GM19035 (cell line): Measurements from ENCODE around the gene CEP350.

ENCODE experiments used
- ATAC-seq: cut with Tn5 transposase; IDR thresholded peaks from one replicate; pipeline ENCODE4 v1.9.1; 2021; ENCODE audit not compliant: unreplicated experiment

Gene CEP350

DNA sequence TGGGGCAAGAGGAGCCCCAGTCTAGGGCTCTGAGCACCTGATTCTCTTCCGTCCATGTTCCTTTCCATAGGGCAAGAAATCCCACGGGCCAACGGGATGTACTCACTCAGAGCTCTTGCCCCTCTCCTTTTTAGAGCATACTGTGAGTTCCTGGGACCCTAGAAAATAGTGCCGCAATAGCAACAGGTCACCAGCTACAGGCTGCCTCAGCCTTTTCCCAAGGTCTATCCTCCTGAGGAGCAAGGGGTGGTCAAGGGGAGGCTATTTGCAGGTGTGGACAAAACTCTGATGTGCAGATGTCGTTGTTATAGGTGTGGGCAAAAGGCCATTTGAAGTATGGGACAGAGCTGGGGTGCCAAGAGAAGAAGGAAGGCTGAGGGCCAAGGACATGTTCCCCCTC, 198.4 kb downstream of the CEP350 start:
- no peak for ATAC-seq

DNA sequence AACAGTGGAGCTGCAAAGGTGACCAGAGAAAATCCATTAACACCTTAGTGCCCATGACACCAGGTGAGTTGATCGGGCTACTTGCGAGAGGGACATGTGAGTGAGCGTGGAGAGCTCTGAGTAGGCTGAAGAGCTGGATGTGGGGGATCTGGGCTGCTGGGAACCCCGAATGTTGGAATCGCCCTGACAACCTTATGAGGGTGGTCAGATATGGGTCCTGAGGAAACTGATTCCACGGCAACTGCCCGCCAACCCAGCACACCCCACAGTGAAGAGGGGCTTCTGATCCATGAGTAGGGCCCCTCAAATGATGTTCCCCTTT, 199.4 kb downstream of the CEP350 start:
- no peak for ATAC-seq

DNA sequence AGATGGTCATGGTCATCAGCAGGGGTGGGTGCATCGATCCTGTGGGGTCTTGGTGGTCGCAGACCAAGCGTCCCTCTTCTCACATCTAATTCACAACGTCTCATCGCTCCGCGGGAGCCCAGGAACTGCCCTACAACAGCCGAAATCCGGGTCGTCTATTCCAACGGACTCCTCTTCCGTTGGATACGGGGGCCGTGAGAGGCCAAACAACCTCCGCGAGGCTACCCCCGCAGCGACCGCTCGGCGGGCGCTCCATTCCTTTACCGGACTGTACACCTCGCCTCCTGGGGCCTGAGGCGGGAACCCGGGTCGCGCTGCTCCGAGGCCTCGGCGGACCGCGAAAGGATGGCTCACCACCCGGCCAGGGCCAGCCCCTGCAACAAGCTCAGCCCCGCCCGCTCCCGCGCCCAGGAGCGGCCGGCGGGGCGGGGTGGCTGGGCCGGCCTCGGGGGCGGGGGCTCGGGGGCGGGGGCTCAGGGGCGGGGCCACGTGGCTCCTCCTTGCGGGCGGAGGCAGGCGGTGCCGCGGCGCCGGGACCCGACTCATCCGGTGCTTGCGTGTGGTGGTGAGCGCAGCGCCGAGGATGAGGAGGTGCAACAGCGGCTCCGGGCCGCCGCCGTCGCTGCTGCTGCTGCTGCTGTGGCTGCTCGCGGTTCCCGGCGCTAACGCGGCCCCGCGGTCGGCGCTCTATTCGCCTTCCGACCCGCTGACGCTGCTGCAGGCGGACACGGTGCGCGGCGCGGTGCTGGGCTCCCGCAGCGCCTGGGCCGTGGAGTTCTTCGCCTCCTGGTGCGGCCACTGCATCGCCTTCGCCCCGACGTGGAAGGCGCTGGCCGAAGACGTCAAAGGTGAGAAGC, 199.9 kb downstream of the CEP350 start, which contains the start of gene QSOX1:
Gene QSOX1, plus strand, starts transcription at position 545 of the 857 bp plus-strand sequence. Its CDS starts 39 bp downstream, at position 584.
- ATAC-seq: peak; percentile 93

DNA sequence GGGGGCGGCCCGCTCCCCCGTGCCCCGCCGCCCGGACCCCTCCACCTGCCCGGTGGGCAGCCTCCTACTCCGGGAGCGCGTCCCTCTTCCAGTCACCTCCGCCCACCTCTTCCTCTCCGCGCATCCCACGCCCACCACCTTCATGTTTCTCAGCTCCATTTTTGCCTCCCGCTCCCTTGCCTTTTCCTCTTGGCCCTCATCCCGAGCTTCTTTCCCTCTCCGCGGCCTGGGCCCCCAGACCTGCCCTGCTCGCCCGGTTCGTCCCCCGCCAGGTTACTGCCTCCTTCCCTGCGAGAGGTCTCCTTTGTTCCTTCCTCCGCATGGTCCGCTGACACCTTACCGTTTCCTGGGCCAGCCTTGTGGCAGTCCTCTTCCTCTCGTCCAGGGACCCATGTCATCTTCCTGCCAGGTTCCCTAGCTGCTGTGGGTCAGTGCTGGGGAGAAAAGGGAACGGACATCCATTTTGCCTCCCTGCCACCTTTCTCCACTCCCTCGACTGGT, 200.6 kb downstream of the CEP350 start:
- ATAC-seq: no peak

DNA sequence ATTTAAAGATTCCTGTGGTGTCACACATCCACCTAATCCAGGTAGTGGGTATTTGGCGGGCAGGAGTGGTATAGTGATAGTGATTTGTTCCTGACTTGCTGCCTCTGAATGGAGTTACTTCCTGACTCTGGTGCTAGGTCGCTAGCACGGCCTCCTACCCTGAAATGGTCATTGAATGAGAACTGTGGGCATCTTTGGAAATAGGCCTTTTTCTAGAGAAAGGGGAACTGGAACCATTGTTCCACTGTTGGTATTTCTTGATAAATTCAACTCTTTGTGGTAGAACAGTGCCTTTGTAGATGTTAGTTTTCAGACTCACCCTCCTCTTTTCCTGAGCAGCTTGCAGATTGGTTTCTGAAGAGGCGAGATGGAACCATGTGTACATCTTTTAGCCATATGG, 201.6 kb downstream of the CEP350 start:
- no peak for ATAC-seq

DNA sequence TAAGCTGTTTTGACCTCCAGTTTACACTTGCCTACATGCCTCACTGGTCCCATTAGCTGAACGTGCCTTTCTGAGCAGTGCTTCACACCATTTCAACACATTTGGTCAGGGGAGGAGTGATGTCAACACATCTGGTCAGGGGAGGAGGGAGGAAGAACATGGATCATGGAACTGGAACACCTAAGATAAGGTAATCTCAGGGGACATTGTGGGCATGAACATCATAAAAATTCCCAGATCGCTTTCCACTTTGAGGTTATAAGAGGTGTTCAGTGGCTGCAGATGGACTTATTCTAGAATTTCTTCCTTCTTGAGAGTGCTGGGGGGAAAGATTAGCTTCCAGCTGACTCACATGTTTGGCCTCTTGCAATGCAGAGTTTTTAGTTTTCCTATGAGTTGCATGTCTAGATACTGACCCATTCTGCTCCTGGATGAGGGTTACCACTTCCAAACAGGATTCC, 202.1 kb downstream of the CEP350 start:
- no peak for ATAC-seq

DNA sequence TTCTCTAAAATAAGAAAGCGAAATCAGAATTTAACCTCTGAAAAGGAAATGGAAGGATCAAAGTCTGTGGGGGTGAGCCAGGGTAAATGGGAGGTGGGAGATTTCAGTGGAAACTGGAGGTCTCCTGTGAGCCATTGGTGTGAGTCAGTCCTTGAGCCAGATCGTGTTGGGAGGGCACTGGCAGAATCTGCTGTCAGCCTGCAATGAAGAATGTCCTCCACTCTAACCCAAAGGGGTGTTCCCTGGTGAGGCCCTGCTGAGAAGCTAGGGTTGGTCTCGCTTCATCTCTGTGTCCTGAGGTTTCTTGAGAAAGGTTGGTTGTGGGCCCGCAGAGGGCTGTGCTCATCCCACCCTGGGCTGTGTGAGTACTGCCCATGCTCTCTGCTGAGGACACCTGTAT, 202.5 kb downstream of the CEP350 start:
- no peak for ATAC-seq

DNA sequence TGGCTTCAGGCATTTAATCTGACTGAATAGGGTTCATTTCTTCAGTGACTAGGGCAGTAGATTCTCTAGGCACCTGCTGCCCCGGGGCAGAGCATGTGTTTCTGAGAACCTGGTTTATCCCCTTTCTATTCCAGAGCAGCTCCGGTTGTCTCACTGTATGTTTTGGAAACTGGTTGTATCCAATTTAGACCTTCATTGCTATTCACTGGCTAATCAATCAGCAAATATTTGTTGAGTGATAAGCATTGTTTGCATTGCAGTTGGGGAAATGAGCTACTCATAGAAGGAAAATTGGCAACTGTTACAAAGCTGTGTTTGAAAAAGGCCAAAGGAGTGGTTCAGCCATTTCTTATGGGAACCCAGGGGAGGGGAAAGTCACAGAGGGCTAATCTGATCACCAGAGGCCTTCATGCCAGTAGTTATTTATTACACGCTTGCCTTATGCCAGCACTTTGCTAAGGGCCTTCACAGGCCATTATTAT, 203.0 kb downstream of the CEP350 start:
- ATAC-seq: no peak

DNA sequence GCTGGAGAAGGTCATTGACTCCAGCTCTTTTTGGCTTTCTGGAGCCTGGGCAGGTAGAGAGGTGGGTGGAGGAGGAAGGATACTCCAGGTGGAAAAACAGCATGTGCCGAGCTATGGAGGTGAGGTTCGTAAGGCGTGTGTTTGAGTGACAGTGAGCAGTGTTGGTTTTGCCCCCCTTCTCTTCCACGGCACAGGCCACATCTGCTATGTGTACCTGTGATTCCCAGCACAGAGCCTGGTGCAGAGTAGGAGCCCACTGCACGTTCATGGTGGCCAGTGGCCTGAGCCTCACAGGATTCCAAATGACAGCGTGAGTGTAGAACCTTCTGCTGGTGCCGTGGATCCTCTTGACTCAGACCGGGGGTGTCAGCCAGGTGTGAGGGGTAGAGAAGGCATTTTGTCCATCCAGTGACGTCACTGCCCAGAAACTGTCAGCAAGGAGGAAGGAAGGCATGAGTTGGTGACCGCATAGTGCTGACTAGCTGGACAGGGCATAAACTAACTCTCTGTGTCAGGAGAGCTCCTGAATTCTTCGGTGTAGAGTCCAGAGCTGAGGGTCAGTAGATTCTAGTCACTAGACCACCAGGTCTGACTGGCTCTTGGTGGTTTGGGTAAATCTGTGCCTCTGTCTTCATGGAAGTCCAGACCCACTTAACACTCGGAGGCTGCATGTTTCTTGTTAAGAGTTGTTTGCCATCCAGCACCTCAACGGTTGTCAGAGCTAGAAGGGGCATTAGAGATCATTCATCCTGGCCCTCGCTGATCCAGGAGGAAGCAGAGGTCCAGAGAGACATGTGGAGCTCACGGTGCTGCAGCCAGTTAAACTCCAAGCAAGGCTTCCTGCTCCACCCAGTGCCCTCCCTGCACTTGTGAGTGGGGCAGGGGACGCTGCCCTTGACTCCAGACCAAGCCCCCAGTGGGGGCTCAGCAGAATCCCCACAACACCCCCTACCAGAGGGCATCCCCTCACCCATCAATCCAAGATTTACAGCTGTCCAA, 203.8 kb downstream of the CEP350 start:
- no peak for ATAC-seq

DNA sequence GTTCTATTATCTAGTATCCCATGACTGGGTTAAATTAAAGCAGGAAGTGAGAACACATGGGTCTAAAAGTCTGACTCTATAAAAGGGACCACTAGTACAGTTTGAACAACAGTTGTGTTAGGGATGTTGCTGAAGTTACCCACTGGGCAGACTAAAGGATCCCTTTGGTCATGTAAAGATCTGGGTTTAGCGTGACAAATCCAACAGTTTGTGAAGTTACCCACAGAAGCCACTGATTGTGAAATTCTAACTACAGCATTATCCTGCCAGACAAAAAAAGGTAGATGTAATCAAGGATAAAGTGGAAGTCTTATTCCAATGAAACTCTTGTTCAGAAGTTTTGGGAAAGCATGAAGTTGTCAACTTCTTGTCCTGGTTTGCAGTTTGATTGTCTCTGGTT, 205.7 kb downstream of the CEP350 start:
- no peak for ATAC-seq

DNA sequence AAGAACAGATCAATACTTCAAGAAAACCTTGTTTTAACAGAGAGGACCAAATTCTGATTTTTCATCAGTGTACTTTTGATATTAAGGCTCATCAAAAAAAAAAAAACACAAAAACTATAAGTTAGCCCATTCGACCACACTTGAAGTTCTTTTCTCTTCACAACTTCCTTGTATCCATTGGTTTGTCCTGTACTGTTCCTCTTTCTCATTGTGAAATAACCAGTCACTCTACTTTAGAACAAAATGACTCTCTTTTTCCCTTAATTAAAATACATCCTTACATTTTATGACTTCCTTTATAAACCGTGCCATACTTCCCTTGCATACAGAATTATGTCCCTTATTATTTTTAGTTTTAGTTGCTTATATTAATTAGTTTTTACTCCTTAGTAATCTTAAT, 208.4 kb downstream of the CEP350 start:
- no peak for ATAC-seq
